GM21360 (cell line): ENCODE results near the gene TTLL9.
A peak's percentile ranks its signal among the peaks of the same experiment; 100 is the strongest.

Experiments used
- ATAC-seq: cut with Tn5 transposase; IDR thresholded peaks from one replicate; pipeline ENCODE4 v1.9.1; 2021; ENCODE audit warnings: mild to moderate bottlenecking, moderate library complexity; ENCODE audit not compliant: unreplicated experiment

TTLL9 gene

GRCh38 chr20:31877684-31878083 lies 7.2 kb downstream of the TTLL9 start:
- ATAC-seq: no peak

GRCh38 chr20:31879143-31879987 lies 8.9 kb downstream of the TTLL9 start:
- peak; percentile 86 for ATAC-seq

GRCh38 chr20:31881945-31882344 lies 11.5 kb downstream of the TTLL9 start:
- no peak for ATAC-seq

- ATAC-seq: no peak
Observed at GRCh38 chr20:31883829-31884228, 13.4 kb downstream of the TTLL9 start.

GRCh38 chr20:31890646-31891045 lies 20.2 kb downstream of the TTLL9 start:
- no peak for ATAC-seq

- peak; percentile 95 for ATAC-seq
Observed at GRCh38 chr20:31894980-31895675, 24.7 kb downstream of the TTLL9 start.

GRCh38 chr20:31896049-31896448 lies 25.6 kb downstream of the TTLL9 start:
- ATAC-seq: no peak

- ATAC-seq: no peak
Observed at GRCh38 chr20:31897541-31897940, 27.1 kb downstream of the TTLL9 start.

GRCh38 chr20:31901615-31902014 lies 31.2 kb downstream of the TTLL9 start:
- no peak for ATAC-seq

- ATAC-seq: no peak
Observed at GRCh38 chr20:31903627-31904386, 33.4 kb downstream of the TTLL9 start.

- no peak for ATAC-seq
Observed at GRCh38 chr20:31906001-31906400, 35.6 kb downstream of the TTLL9 start.

GRCh38 chr20:31907046-31907445 lies 36.6 kb downstream of the TTLL9 start:
- ATAC-seq: no peak

GRCh38 chr20:31908016-31908415 lies 37.6 kb downstream of the TTLL9 start:
- no peak for ATAC-seq

- ATAC-seq: no peak
Observed at GRCh38 chr20:31908424-31908823, 38.0 kb downstream of the TTLL9 start.

- no peak for ATAC-seq
Observed at GRCh38 chr20:31909253-31910070, 39.0 kb downstream of the TTLL9 start.

GRCh38 chr20:31910071-31910803 lies 39.8 kb downstream of the TTLL9 start:
- no peak for ATAC-seq

GRCh38 chr20:31913431-31914157 lies 43.2 kb downstream of the TTLL9 start:
- no peak for ATAC-seq

- no peak for ATAC-seq
Observed at GRCh38 chr20:31914170-31914569, 43.7 kb downstream of the TTLL9 start.
